Trophoblast cell (in vitro differentiated cells and primary cell): Measurements from ENCODE around the gene NMUR1.

Experiments used
- DNase-seq, 2 donors: peaks; one replicate each; pipeline ENCODE4 v3.0.0-alpha.2; 2016
- H2AFZ ChIP-seq: 2 replicates; pipeline ENCODE4 v1.6.1; 2013; ENCODE audit warnings: low read length, moderate library complexity, mild to moderate bottlenecking; ENCODE audit not compliant: insufficient read depth, poor library complexity
- H2AK5ac ChIP-seq: 2 replicates; pipeline ENCODE4 v1.6.1; 2013; ENCODE audit warnings: mild to moderate bottlenecking, low read length
- H2BK120ac ChIP-seq: 2 replicates; pipeline ENCODE4 v1.6.1; 2013; ENCODE audit warnings: low read length, mild to moderate bottlenecking, moderate library complexity; ENCODE audit not compliant: insufficient read depth, poor library complexity
- H2BK12ac ChIP-seq: 2 replicates; pipeline ENCODE4 v1.6.1; 2013; ENCODE audit warnings: mild to moderate bottlenecking, low read length, moderate library complexity
- H2BK5ac ChIP-seq: 2 replicates; pipeline ENCODE4 v1.6.1; 2013; ENCODE audit warnings: low read length, low read depth, moderate library complexity, mild to moderate bottlenecking; ENCODE audit not compliant: poor library complexity
- H3K14ac ChIP-seq: 2 replicates; pipeline ENCODE4 v1.6.1; 2013; ENCODE audit warnings: mild to moderate bottlenecking, low read length
- H3K18ac ChIP-seq: 2 replicates; pipeline ENCODE4 v1.6.1; 2013; ENCODE audit warnings: mild to moderate bottlenecking, low read length
- H3K23ac ChIP-seq: 2 replicates; pipeline ENCODE4 v1.6.1; 2013; ENCODE audit warnings: low read length
- H3K27ac ChIP-seq: 2 replicates; pipeline ENCODE4 v1.5.1; 2013; ENCODE audit warnings: low read depth, mild to moderate bottlenecking, inconsistent platforms, low read length, moderate library complexity
- H3K27me3 ChIP-seq: 2 replicates; pipeline ENCODE4 v1.6.1; 2013; ENCODE audit warnings: inconsistent platforms, mild to moderate bottlenecking, low read length, moderate library complexity; ENCODE audit not compliant: insufficient read depth
- H3K36me3 ChIP-seq, 2 experiments: 1 replicate in 1 of 2; 2 replicates in 1 of 2; pipeline ENCODE4 v1.6.1; 2013; ENCODE audit warnings: low read length in 2 of 2, mild to moderate bottlenecking in 2 of 2, moderate library complexity in 1 of 2; ENCODE audit not compliant: insufficient read depth in 2 of 2, control insufficient read depth in 1 of 2
- H3K4ac ChIP-seq: 2 replicates; pipeline ENCODE4 v1.6.1; 2013; ENCODE audit warnings: low read depth, mild to moderate bottlenecking, low read length, moderate library complexity
- H3K4me1 ChIP-seq, 2 experiments: 1 replicate in 1 of 2; 2 replicates in 1 of 2; pipeline ENCODE4 v1.6.1; 2013; ENCODE audit warnings: low read length in 2 of 2, mild to moderate bottlenecking in 2 of 2, moderate library complexity in 1 of 2; ENCODE audit not compliant: insufficient read depth in 2 of 2, control insufficient read depth in 1 of 2
- H3K4me2 ChIP-seq: 2 replicates; pipeline ENCODE4 v1.6.1; 2013; ENCODE audit warnings: inconsistent platforms, mild to moderate bottlenecking, low read length, moderate library complexity
- H3K4me3 ChIP-seq: 2 replicates; pipeline ENCODE4 v1.5.1; 2013; ENCODE audit warnings: mild to moderate bottlenecking, low read depth, low read length, inconsistent platforms
- H3K79me1 ChIP-seq: one replicate; pipeline ENCODE4 v1.6.1; 2013; ENCODE audit warnings: low read length
- H3K79me2 ChIP-seq: 2 replicates; pipeline ENCODE4 v1.6.1; 2013; ENCODE audit warnings: low read length, mild to moderate bottlenecking; ENCODE audit not compliant: control insufficient read depth, insufficient read depth, poor library complexity
- H3K9ac ChIP-seq: 2 replicates; pipeline ENCODE4 v1.6.1; 2013; ENCODE audit warnings: mild to moderate bottlenecking, low read length
- H3K9me3 ChIP-seq: 2 replicates; pipeline ENCODE4 v1.6.1; 2013; ENCODE audit warnings: low read depth, mild to moderate bottlenecking, control low read depth, inconsistent platforms, low read length; ENCODE audit not compliant: insufficient read depth
- H4K12ac ChIP-seq: 2 replicates; pipeline ENCODE4 v1.6.1; 2013; ENCODE audit warnings: low read depth, mild to moderate bottlenecking, low read length, moderate library complexity
- H4K8ac ChIP-seq: 2 replicates; pipeline ENCODE4 v1.6.1; 2013; ENCODE audit warnings: low read depth, mild to moderate bottlenecking, low read length, moderate library complexity
- H4K91ac ChIP-seq: one replicate; pipeline ENCODE4 v1.6.1; 2013; ENCODE audit warnings: low read depth, mild to moderate bottlenecking, low read length, moderate library complexity
- WGBS: extraction: QIAGEN DNeasy Blood & Tissue Kit; methylation state at CpG from one replicate; pipeline ENCODE4 v1.1.7; 2013; ENCODE audit warnings: missing lambda C conversion rate; ENCODE audit not compliant: insufficient read length, insufficient coverage; ENCODE audit errors: extremely low coverage; 5-methylcytosine and 5-hydroxymethylcytosine counted together

Gene NMUR1

GRCh38 chr2:231531883-231532755, 1.9 kb upstream of the NMUR1 start:
- no peak overlapping the region for H3K9ac ChIP-seq

GRCh38 chr2:231531466-231531865, 1.2 kb upstream of the NMUR1 start:
- Histone ChIP-seq H4K12ac (no peak overlapping the region), H2BK120ac (no peak overlapping the region), H3K14ac (no peak overlapping the region), H2AFZ (no peak overlapping the region), H3K23ac (no peak overlapping the region), H3K4me1 (peaks cover 0 to 5% of the 10 kb centered on the region in 2 experiments), H3K4me3 (no peak overlapping the region), H3K27me3 (peaks cover 11% of the 10 kb centered on the region), H4K91ac (no peak overlapping the region), H4K8ac (no peak overlapping the region), H3K4me2 (no peak overlapping the region), H3K79me1 (no peaks in the 10 kb centered on the region), H2BK5ac (no peak overlapping the region), H2AK5ac (no peak overlapping the region), H3K9me3 (peaks cover 5% of the 10 kb centered on the region), H3K4ac (no peak overlapping the region), H3K18ac (no peak overlapping the region), H3K79me2 (no peaks in the 10 kb centered on the region), H3K9ac (no peak overlapping the region), H3K27ac (no peak overlapping the region), H3K36me3 (no peaks in the 10 kb centered on the region), H2BK12ac (no peak overlapping the region)
- no CpG with 5 or more reads among the region's 6 CpGs for WGBS
- DNase-seq, result no peak

More at GRCh38 chr2:231531883-231532755, 1.9 kb upstream of the NMUR1 start:
- no peak for DNase-seq
- no CpG with 5 or more reads among the region's 16 CpGs for WGBS
- no peaks in the 10 kb centered on the region for H3K79me2 ChIP-seq
- H3K4me3 ChIP-seq, result no peak overlapping the region
- no peak overlapping the region for H2BK5ac ChIP-seq
- H3K14ac ChIP-seq, result no peak overlapping the region
- H4K12ac ChIP-seq, result no peak overlapping the region
- peaks cover 11% of the 10 kb centered on the region for H3K27me3 ChIP-seq
- no peak overlapping the region for H4K91ac ChIP-seq
- no peaks in the 10 kb centered on the region for H3K36me3 ChIP-seq
- H3K18ac ChIP-seq, result no peak overlapping the region
- peaks cover 0 to 5% of the 10 kb centered on the region in 2 experiments for H3K4me1 ChIP-seq
- H3K9me3 ChIP-seq, result peaks cover 5% of the 10 kb centered on the region
- H3K23ac ChIP-seq, result no peak overlapping the region
- no peak overlapping the region for H3K4me2 ChIP-seq
- no peak overlapping the region for H2BK12ac ChIP-seq
- H3K79me1 ChIP-seq, result no peaks in the 10 kb centered on the region
- no peak overlapping the region for H3K4ac ChIP-seq
- H3K27ac ChIP-seq, result no peak overlapping the region
- no peak overlapping the region for H2BK120ac ChIP-seq
- H4K8ac ChIP-seq, result no peak overlapping the region
- H2AFZ ChIP-seq, result no peak overlapping the region
- H2AK5ac ChIP-seq, result no peak overlapping the region

GRCh38 chr2:231528636-231529030, 1.6 kb downstream of the NMUR1 start:
- no peak overlapping the region for H3K23ac ChIP-seq
- H2AK5ac ChIP-seq, result no peak overlapping the region
- H3K4me1 ChIP-seq, result peaks cover 0 to 5% of the 10 kb centered on the region in 2 experiments
- no peak overlapping the region for H2BK5ac ChIP-seq
- no peaks in the 10 kb centered on the region for H3K79me2 ChIP-seq
- H3K36me3 ChIP-seq, result no peaks in the 10 kb centered on the region
- no CpG with 5 or more reads among the region's 9 CpGs for WGBS
- peaks cover 9% of the 10 kb centered on the region for H3K9me3 ChIP-seq
- H4K12ac ChIP-seq, result no peak overlapping the region
- H3K4me3 ChIP-seq, result peak overlapping the region; percentile 44
- H4K91ac ChIP-seq, result no peak overlapping the region
- DNase-seq, result no peak
- no peak overlapping the region for H3K9ac ChIP-seq
- H3K4me2 ChIP-seq, result no peak overlapping the region
- no peak overlapping the region for H2BK12ac ChIP-seq
- H2AFZ ChIP-seq, result no peak overlapping the region
- no peak overlapping the region for H4K8ac ChIP-seq
- H3K14ac ChIP-seq, result no peak overlapping the region
- no peaks in the 10 kb centered on the region for H3K79me1 ChIP-seq
- H3K27me3 ChIP-seq, result peaks cover 11% of the 10 kb centered on the region
- H3K4ac ChIP-seq, result no peak overlapping the region
- no peak overlapping the region for H2BK120ac ChIP-seq
- H3K27ac ChIP-seq, result no peak overlapping the region
- no peak overlapping the region for H3K18ac ChIP-seq

- Histone ChIP-seq H3K79me2 (no peaks in the 10 kb centered on the region), H2BK12ac (no peak overlapping the region), H3K27me3 (peaks cover 11% of the 10 kb centered on the region), H2AFZ (no peak overlapping the region), H3K9ac (no peak overlapping the region), H3K23ac (no peak overlapping the region), H4K12ac (no peak overlapping the region), H3K36me3 (no peaks in the 10 kb centered on the region), H3K4ac (no peak overlapping the region), H3K9me3 (peaks cover 9% of the 10 kb centered on the region), H4K8ac (no peak overlapping the region), H2BK120ac (no peak overlapping the region), H3K14ac (no peak overlapping the region), H4K91ac (no peak overlapping the region), H3K4me2 (no peak overlapping the region), H3K4me1 (peaks cover 0 to 5% of the 10 kb centered on the region in 2 experiments), H3K4me3 (peak overlapping the region; percentile 44), H3K27ac (no peak overlapping the region), H2BK5ac (no peak overlapping the region), H2AK5ac (no peak overlapping the region), H3K18ac (no peak overlapping the region), H3K79me1 (no peaks in the 10 kb centered on the region)
- no CpG with 5 or more reads among the region's 30 CpGs for WGBS
- no peak for DNase-seq
These were observed 2.1 kb downstream of the NMUR1 start for GRCh38 chr2:231527955-231528635.
